Epithelial cell of umbilical artery (primary cell): ENCODE data around the gene ZNF85. TPM values are rescaled to one million over a fixed set of nuclear protein-coding genes. Genes with fewer than 3 reads are reported as not detected.

Experiments
- total RNA-seq: library from RNA; depleted of rRNA; stranded (reverse); fragments of >200 nt; gene quantifications from 2 replicates; pipeline ENCODE4 v1.2.3, GENCODE V29; 2014

Gene ZNF85
- total RNA-seq = 4.9 and 8.1 TPM in 2 replicates

DNA sequence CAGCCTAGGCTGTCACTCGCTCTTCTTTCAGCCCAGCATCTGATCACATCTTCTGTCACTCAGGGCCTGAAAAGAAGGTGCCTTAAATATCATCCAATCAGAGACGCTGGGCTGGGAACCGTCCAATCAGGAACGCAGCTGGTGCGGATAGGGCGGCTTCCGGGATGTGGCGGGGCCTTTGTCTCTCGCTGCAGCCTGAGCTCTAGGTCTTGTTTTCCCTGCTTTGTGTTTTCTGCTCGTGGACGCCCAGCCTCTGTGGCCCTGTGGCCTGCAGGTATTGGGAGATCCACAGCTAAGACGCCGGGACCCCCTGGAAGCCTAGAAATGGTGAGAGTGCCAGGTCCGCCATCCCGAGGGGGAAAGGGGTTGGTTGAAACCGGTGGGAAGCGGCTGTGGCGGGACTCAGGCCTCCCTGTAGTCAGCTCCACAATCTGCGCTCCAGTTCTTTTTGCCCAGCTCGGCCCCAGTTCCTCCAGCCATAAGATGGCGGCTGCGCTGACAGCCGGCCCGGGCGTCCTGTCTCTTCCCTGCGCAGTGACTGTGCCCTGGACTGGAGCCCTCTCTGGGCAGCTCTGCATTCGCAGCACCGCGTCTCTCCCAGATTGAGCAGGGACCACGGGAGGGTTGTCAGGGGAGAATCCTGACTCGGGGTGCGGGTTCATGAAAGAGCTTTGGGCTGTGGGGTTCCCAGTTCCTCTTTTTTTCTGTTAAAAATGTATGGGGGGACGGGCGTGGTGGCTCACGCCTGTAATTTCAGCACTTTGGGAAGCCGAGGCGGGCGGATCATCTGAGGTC is at the start of gene ZNF85:
Gene ZNF85 (plus strand): TSS at position 175 of the 795 bp plus-strand sequence. CDS start 150 bp downstream, at position 325.

Other genes starting within 250 kb of the ZNF85 start
- 2.3 and 4.3 TPM in 2 replicates for gene ZNF66, start 146.9 kb upstream of the ZNF85 start, total RNA-seq
- gene ZNF430, start 97.4 kb downstream of the ZNF85 start, total RNA-seq = 8.8 and 10.0 TPM in 2 replicates
- 8.4 and 10.5 TPM in 2 replicates for gene ZNF714, start 159.0 kb downstream of the ZNF85 start, total RNA-seq
- 2.6 and 4.0 TPM in 2 replicates for gene ZNF431, start 218.8 kb downstream of the ZNF85 start, total RNA-seq